ENCODE results near the gene ROBO4. TPM values are rescaled to one million over a fixed set of nuclear protein-coding genes. Genes with fewer than 3 reads are reported as not detected.

ROBO4 gene
- total RNA-seq, 1 donor from 2014 or later: not detected

DNA sequence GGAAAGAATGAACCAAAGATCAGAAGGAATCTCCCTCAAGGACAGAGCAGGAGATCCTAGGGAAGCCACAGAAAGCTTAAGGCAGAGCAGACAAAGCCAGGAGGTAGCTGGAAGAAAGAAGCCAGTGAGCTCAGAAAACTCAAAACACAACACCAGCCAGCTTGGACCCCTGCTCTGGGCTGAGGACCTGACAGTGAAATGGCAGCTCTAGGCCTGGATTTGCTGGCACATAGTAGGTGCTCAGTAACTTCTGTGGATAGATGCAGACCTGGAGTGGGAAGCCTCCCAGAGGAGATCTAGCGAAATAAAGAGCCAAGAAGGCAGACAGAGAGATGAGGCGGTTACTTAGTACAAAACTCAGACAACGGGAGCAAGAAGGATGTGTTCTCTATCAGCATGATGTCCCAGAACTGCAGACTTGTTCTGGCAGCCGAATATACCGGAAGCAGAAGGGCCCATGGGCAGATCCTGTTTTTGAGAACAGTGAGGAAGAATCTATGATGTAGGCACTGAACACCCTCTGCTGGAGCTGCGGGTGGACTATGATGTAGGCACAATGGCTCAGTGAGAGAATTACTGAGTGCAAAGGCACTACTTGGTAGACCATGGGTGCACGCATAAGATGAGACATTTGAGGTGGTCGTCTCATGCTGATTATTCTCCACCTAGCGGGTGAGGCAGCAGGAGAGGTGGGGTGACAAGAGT lies 4.8 kb downstream of the ROBO4 start:
- TF ChIP-seq, protein P1, sequence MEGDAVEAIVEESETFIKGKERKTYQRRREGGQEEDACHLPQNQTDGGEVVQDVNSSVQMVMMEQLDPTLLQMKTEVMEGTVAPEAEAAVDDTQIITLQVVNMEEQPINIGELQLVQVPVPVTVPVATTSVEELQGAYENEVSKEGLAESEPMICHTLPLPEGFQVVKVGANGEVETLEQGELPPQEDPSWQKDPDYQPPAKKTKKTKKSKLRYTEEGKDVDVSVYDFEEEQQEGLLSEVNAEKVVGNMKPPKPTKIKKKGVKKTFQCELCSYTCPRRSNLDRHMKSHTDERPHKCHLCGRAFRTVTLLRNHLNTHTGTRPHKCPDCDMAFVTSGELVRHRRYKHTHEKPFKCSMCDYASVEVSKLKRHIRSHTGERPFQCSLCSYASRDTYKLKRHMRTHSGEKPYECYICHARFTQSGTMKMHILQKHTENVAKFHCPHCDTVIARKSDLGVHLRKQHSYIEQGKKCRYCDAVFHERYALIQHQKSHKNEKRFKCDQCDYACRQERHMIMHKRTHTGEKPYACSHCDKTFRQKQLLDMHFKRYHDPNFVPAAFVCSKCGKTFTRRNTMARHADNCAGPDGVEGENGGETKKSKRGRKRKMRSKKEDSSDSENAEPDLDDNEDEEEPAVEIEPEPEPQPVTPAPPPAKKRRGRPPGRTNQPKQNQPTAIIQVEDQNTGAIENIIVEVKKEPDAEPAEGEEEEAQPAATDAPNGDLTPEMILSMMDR (IDR thresholded peaks at IDR 0.05): no peak
- intact Hi-C loops (cut with micrococcal nuclease): no loop called here
- ATAC-seq (ENCODE audit: low read depth) (no peak), DNase-seq (no peak)
- H3K9me3 Mint-ChIP-seq: no peaks in the 10 kb centered on the region
- peaks cover 8% of the 10 kb centered on the region for H3K27me3 Mint-ChIP-seq
- ChIA-PET POLR2A (no interaction called here), CTCF (no interaction called here)
- H3K27ac Mint-ChIP-seq: no peak overlapping the region
- H3K36me3 Mint-ChIP-seq (ENCODE audit: low read depth): no peaks in the 10 kb centered on the region
- H3K4me1 Mint-ChIP-seq: no peaks in the 10 kb centered on the region
- no peak overlapping the region for H3K4me3 Mint-ChIP-seq

DNA sequence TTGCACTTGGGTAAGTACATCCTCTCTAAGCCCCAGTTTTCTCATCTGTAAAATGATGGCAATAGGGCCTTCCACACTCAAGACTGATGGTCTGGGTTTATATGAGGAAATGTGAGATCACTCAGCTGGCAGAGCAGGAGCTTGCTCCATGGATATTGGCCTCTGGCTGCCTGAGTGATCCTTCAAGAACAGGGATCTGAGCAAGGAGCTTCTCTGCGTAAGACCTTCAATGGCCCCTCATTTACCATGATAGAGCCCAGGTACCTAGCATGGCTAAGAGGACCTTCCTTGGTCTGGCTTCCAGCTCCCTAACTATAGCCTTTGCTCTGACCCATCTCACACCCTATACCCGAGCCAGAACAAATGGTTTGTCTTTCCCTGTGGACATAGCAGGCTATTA lies 5.5 kb downstream of the ROBO4 start:
- no peak overlapping the region for H3K4me3 Mint-ChIP-seq
- DNase-seq (no peak), ATAC-seq (ENCODE audit: low read depth) (no peak)
- no peaks in the 10 kb centered on the region for H3K4me1 Mint-ChIP-seq
- CTCF ChIA-PET: no interaction called here
- intact Hi-C loops (cut with micrococcal nuclease): no loop called here
- TF ChIP-seq, protein P1 (IDR thresholded peaks at IDR 0.05): no peak
- H3K27me3 Mint-ChIP-seq: peaks cover 8% of the 10 kb centered on the region
- no peak overlapping the region for H3K27ac Mint-ChIP-seq
- H3K9me3 Mint-ChIP-seq: no peaks in the 10 kb centered on the region
- no peaks in the 10 kb centered on the region for H3K36me3 Mint-ChIP-seq (ENCODE audit: low read depth)
- POLR2A ChIA-PET: no interaction called here

DNA sequence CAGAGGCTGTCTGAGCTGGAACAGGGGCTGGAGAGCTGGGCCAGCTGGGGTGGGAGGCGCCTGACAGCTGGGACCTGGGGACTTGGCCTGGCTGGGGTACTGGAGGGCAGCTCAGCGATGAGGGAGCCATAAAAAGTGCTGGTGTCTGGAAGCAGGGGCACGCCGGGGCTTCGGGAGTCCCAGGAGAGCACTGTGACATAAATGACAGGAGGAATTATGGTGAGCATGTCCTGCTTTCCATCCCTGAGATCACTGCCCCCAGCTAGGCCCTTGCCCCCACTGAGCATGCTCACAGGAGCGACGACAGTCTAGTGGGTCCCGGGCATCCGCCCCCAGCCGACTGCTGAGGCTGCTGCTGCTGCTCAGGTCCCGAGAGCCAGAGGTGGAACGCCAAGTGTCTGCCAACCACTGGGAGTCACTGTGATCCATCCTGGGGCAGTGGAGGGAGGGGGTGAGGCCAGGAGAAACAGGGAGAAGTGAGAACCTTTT lies 6.2 kb downstream of the ROBO4 start:
- POLR2A ChIA-PET: no interaction called here
- DNase-seq (no peak), ATAC-seq (ENCODE audit: low read depth) (no peak)
- CTCF ChIA-PET: no interaction called here
- H3K9me3 Mint-ChIP-seq: no peaks in the 10 kb centered on the region
- no peaks in the 10 kb centered on the region for H3K36me3 Mint-ChIP-seq (ENCODE audit: low read depth)
- no peak overlapping the region for H3K4me3 Mint-ChIP-seq
- H3K27me3 Mint-ChIP-seq: peaks cover 6% of the 10 kb centered on the region
- no peaks in the 10 kb centered on the region for H3K4me1 Mint-ChIP-seq
- no peak overlapping the region for H3K27ac Mint-ChIP-seq
- TF ChIP-seq, protein P1 (IDR thresholded peaks at IDR 0.05): no peak
- intact Hi-C loops (cut with micrococcal nuclease): no loop called here

DNA sequence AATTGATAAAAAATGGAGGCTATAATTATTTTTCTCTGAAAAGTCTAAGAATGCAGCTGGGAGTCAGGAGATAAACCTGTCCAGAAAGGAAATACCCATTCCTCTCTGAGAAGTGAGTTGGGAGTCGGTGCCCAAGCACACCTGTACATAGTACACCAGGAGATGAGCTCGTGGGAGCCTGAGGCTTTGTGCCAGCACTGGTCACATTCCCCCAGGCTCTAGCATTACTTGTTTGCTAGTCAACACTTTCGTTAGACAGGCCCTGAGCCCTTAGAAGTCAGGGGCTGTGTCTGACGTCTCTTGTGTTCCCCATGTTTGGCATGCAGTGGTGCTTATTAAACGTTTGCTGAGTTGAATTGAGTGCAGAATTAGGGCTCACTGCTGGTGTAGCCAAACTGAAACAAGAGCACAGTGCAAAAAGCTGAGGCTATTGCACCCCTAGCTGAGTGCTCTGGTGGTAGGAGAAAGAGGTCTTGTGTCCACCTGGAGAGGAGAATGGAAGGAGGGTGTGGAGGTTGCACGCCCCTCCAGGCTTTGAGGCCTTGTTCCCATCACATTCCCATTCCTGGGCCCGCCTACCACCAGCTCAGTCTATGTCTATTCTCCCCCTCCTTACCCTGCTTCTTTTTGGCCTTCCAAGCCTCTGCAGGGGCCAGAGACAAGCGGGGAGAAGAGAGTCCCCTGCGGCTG lies 6.8 kb downstream of the ROBO4 start:
- TF ChIP-seq, protein P1 (IDR thresholded peaks at IDR 0.05): no peak
- CTCF ChIA-PET: no interaction called here
- ATAC-seq (ENCODE audit: low read depth) (no peak), DNase-seq (no peak)
- POLR2A ChIA-PET: no interaction called here
- H3K36me3 Mint-ChIP-seq (ENCODE audit: low read depth): no peaks in the 10 kb centered on the region
- intact Hi-C loops (cut with micrococcal nuclease): no loop called here
- no peaks in the 10 kb centered on the region for H3K9me3 Mint-ChIP-seq
- no peak overlapping the region for H3K4me3 Mint-ChIP-seq
- no peak overlapping the region for H3K27ac Mint-ChIP-seq
- H3K27me3 Mint-ChIP-seq: peaks cover 7% of the 10 kb centered on the region
- H3K4me1 Mint-ChIP-seq: no peaks in the 10 kb centered on the region

DNA sequence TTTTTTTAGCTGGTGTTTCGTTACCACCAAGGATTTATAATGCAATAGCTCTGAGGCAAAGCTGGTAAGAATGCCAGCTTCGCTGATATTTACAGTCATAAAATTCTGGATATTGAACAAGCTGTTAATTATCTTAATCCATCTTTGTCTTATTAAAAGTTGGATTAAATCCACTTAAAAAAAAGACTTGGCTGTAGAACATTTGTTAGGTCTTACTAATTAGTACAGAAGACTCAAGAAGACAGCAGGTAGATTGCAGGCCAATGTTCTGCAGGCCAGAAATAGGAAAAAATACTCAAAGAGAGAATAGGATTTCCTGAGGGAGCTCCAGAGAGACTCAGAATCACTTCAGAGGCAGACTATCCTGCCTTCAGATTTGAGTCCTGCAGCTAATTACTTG lies 7.5 kb downstream of the ROBO4 start:
- Mint-ChIP-seq H3K9me3 (no peaks in the 10 kb centered on the region), H3K4me1 (no peaks in the 10 kb centered on the region), H3K27me3 (peaks cover 14% of the 10 kb centered on the region), H3K36me3 (ENCODE audit: low read depth) (no peaks in the 10 kb centered on the region), H3K27ac (no peak overlapping the region), H3K4me3 (no peak overlapping the region)
- intact Hi-C loops (cut with micrococcal nuclease): no loop called here
- ATAC-seq (ENCODE audit: low read depth): no peak
- TF ChIP-seq, protein P1 (IDR thresholded peaks at IDR 0.05): no peak
- ChIA-PET CTCF (no interaction called here), POLR2A (no interaction called here)
- no peak for DNase-seq

All from activated B cell treated with CpG ODN at 0.5 μM for 24 hours (primary cell).